MM.1S (cell line): Measurements from ENCODE around the gene PTPRC.

Experiments
- CTCF ChIP-seq: fragments of 300-600 bp; sonication (generic); IDR thresholded peaks from 2 replicates; pipeline ENCODE4 v1.5.1; 2016; ENCODE audit warnings: antibody characterized with exemption, low read length, mixed read lengths
- EZH2 ChIP-seq: fragments of 300-600 bp; sonication (generic); optimal IDR thresholded peaks from 2 replicates; pipeline ENCODE3; 2017; ENCODE audit warnings: low read depth, mild to moderate bottlenecking, antibody characterized with exemption, low read length, mixed read lengths
- EZH2phosphoT487 ChIP-seq: fragments of 300-600 bp; sonication (generic); IDR thresholded peaks from 2 replicates; pipeline ENCODE4 v1.6.1; 2018; ENCODE audit warnings: antibody characterized with exemption, low read length

GRCh38 chr1:198797656-198798055 lies 158.8 kb downstream of the PTPRC start:
- TF ChIP-seq CTCF (no peak), EZH2 (no peak), EZH2phosphoT487 (no peak)
